ENCODE results near the gene B3GNT9.

DNA sequence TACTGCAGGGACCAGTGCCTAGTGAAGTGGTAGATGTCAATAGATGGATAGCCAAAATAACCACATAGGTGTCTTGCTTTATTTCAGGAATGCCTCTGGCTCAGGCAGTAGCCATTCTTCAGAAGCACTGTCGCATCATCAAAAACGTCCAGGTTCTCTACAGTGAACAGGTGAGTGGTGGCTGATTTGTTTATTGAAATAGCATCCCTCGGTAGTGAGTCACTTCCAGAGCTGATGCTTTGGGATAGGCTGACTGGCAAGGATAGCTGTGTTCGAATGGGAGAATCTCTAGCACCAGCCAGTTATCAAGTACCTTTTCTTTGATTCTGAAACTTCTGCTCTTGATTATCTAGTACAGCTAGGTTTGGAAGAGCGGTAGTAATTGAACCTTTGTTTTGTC is 30.8 kb downstream of the B3GNT9 start:
- TF ChIP-seq POLR2A (IDR thresholded peaks at IDR 0.05): no peak
- TF ChIP-seq, protein P1, sequence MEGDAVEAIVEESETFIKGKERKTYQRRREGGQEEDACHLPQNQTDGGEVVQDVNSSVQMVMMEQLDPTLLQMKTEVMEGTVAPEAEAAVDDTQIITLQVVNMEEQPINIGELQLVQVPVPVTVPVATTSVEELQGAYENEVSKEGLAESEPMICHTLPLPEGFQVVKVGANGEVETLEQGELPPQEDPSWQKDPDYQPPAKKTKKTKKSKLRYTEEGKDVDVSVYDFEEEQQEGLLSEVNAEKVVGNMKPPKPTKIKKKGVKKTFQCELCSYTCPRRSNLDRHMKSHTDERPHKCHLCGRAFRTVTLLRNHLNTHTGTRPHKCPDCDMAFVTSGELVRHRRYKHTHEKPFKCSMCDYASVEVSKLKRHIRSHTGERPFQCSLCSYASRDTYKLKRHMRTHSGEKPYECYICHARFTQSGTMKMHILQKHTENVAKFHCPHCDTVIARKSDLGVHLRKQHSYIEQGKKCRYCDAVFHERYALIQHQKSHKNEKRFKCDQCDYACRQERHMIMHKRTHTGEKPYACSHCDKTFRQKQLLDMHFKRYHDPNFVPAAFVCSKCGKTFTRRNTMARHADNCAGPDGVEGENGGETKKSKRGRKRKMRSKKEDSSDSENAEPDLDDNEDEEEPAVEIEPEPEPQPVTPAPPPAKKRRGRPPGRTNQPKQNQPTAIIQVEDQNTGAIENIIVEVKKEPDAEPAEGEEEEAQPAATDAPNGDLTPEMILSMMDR (IDR thresholded peaks at IDR 0.05): no peak
